Stomach smooth muscle (tissue), 2 donors: ENCODE measurements around the gene HIBCH.

ENCODE experiments used
- H3K27ac ChIP-seq: one replicate; pipeline ENCODE4 v1.7.0; 2013; ENCODE audit warnings: mild to moderate bottlenecking, low read length, inconsistent platforms
- H3K27me3 ChIP-seq, 2 donors: one replicate each; pipeline ENCODE4 v1.7.0; 2013; ENCODE audit warnings: low read length in 2 of 2; ENCODE audit not compliant: insufficient read depth in 2 of 2, control insufficient read depth in 1 of 2
- H3K36me3 ChIP-seq, 2 donors: one replicate each; pipeline ENCODE4 v1.7.0; 2013; ENCODE audit warnings: low read length in 2 of 2; ENCODE audit not compliant: control insufficient read depth in 2 of 2, insufficient read depth in 2 of 2
- H3K4me1 ChIP-seq: one replicate; pipeline ENCODE4 v1.7.0; 2013; ENCODE audit warnings: low read length; ENCODE audit not compliant: control insufficient read depth, insufficient read depth
- H3K4me3 ChIP-seq, 2 donors: one replicate each; pipeline ENCODE4 v1.7.0; 2013; ENCODE audit warnings: low read length in 2 of 2
- H3K9ac ChIP-seq, 2 donors: one replicate each; pipeline ENCODE4 v1.7.0; 2013; ENCODE audit warnings: low read length in 2 of 2, mild to moderate bottlenecking in 1 of 2
- H3K9me3 ChIP-seq, 2 donors: one replicate each; pipeline ENCODE4 v1.7.0; 2013; ENCODE audit warnings: low read length in 2 of 2; ENCODE audit not compliant: control insufficient read depth in 2 of 2
- donor health status: healthy.
- donor health status: Pancreatic carcinoma.

HIBCH gene

DNA sequence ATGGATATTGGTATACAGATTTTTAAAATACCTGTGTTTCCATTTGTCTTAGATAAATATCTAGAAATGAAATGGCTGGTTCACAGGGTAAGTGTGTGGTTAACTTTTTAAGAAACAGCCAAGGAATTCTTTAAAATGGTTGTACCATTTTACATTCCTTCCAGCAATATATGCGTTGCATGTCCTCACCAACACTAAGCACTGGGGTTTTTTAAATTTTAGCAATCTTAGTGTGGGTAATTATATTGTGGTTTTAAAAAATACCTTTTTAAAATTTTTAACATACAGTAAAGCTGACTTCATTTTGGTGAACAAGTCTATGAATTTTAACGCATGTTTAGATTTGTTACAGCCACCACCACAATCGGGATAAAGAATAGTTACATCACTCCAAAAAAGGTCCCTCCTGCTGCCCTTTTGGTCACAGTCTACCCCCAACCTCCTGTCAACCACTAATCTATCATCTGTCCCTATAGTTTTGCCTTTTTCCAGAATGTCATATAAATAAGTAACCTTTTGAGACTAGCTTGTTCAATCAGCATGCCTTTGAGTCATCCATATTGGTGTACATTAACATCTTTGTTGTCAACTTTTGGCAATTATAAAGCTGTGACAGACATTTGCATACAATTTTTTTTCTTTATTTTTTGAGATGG is 129.0 kb downstream of the HIBCH start:
- H3K9ac ChIP-seq, result no peak overlapping the region
- no peak overlapping the region for H3K27ac ChIP-seq
- H3K9me3 ChIP-seq, result no peaks in the 10 kb centered on the region
- no peak overlapping the region for H3K4me3 ChIP-seq
- H3K4me1 ChIP-seq, result no peaks in the 10 kb centered on the region
- H3K36me3 ChIP-seq, result no peaks in the 10 kb centered on the region
- H3K27me3 ChIP-seq, result no peaks in the 10 kb centered on the region

DNA sequence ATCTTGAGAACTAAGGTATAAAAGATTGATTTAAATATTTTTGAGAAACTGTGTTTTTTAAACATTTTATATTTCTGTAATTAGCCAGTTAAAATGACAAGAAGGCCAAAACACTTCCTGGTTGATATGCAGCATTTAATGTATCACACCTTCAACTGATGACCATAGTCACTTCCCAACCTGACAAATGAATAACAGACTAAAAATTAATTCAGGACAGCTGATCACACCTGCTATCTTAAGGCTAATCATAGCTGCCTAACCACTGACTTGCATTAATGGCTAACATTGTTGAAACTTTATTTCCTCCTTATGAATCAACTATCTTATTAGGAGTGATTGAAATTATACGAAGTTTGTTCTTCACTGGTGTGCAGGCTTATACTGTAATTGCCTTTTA is 131.3 kb downstream of the HIBCH start:
- Histone ChIP-seq H3K4me1 (no peaks in the 10 kb centered on the region), H3K36me3 (no peaks in the 10 kb centered on the region), H3K9ac (no peak overlapping the region), H3K27me3 (no peaks in the 10 kb centered on the region), H3K27ac (no peak overlapping the region), H3K9me3 (no peaks in the 10 kb centered on the region), H3K4me3 (no peak overlapping the region)

DNA sequence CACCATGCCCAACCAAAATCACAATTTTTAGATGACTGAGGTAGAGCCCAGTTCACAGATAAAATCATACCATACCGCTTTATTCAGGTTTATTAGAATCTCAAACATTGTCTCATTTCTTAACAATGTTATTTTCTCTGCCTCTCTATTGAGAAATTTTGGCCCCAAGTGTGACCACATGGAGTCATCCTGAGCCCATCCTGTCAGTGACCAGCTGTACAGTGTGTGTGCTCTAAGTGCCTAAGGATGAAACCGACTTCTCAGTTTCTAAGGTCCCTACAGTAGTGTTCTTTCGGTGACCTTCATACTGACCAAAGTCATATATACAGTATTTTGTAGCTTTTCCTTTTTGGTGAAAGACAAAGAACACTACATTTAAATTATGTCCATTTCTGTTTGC is 133.4 kb downstream of the HIBCH start:
- Histone ChIP-seq H3K27me3 (no peaks in the 10 kb centered on the region), H3K9ac (no peak overlapping the region), H3K36me3 (no peaks in the 10 kb centered on the region), H3K9me3 (no peaks in the 10 kb centered on the region), H3K27ac (no peak overlapping the region), H3K4me1 (peaks cover under 1% of the 10 kb centered on the region), H3K4me3 (no peak overlapping the region)

DNA sequence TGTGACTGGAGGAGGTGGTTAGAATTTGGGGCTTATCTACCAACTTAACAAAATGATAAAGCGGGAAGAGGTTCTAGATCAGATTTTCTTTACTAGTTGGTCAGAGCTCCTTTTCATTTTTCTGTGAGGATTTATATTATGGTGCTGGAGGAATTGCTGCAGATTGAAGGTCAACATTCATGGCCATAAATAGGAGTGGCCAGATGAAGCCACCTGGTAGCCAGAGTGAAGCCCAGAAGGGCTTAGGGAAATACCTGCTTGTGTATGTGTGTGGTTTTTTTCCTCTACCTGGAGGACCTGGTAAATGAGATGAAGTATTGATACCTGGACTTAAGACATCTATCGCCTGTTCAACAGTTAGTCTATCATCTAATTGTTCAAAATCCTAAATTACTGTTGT is 134.2 kb downstream of the HIBCH start:
- Histone ChIP-seq H3K4me3 (no peak overlapping the region), H3K9ac (no peak overlapping the region), H3K4me1 (peaks cover 4% of the 10 kb centered on the region), H3K27ac (no peak overlapping the region), H3K36me3 (no peaks in the 10 kb centered on the region), H3K27me3 (no peaks in the 10 kb centered on the region), H3K9me3 (no peaks in the 10 kb centered on the region)

DNA sequence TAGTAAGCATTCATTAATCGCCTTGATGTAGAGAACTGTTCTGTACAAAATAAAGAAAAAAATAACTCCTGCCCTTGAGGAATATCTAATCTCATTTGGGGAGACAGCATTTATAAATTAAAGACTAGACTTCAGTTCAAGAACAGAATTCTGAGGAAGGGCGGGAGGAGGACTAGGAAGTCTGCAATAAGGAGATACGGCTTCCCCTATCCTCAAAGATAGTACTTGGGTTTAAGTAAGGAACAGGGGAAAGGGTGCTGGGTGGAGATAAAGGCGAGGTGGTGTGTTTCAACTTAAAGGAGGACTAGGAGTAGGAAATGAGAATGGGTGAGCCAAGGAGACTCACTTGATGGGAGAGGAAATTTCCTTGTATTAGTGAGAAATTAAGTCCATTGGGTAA is 135.2 kb downstream of the HIBCH start:
- Histone ChIP-seq H3K27ac (no peak overlapping the region), H3K4me3 (no peak overlapping the region), H3K9me3 (no peaks in the 10 kb centered on the region)

DNA sequence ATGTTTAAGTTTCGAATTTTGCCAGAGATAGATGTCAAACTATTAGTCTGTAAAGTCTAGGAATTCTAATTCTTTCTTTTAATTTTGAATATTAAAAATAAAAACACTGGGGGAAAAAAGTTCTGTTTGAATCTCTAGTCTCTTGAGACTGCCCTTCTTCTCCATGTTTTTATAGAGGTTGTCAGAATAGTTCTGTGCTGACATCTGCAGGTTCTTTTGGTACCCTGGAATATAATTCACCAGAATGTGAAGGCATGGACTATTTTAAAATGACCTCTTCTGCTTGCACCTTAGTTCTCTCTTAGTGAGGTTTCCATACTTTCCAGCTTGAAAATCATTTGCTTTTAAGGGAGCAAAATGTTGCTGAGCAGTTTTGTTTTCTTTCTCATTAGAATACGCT is 136.1 kb downstream of the HIBCH start:
- H3K9ac ChIP-seq, result no peak overlapping the region
- H3K4me1 ChIP-seq, result peaks cover 4% of the 10 kb centered on the region
- H3K4me3 ChIP-seq, result no peak overlapping the region
- H3K27ac ChIP-seq, result no peak overlapping the region
- H3K9me3 ChIP-seq, result no peaks in the 10 kb centered on the region
- no peaks in the 10 kb centered on the region for H3K27me3 ChIP-seq
- H3K36me3 ChIP-seq, result no peaks in the 10 kb centered on the region

More for the DNA sequence above, 135.2 kb downstream of the HIBCH start:
- H3K27me3 ChIP-seq, result no peaks in the 10 kb centered on the region
- no peaks in the 10 kb centered on the region for H3K36me3 ChIP-seq
- no peak overlapping the region for H3K9ac ChIP-seq
- H3K4me1 ChIP-seq, result peaks cover 4% of the 10 kb centered on the region

DNA sequence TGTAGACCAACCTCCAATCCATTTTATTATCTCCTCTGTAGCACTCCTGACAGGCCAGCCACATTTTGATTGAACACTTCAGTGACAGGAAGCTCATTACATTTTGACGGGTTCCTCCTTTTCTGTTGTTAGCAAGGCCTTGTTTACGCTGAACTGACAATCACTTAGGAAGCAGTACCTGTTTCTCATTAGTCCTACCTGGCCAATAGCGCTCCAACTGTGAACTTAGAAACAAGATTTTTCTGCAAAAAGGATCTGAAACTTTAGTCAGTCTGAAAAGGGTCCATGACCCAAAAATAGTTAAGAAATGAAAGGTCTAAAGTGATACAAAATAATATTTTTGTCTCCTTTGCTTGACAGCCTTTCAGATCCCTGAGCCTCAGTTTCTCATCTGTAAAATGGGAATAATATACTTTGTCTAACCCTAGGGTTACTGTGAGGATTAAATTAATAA is 137.5 kb downstream of the HIBCH start:
- Histone ChIP-seq H3K4me1 (peaks cover 4% of the 10 kb centered on the region), H3K9ac (no peak overlapping the region), H3K27ac (no peak overlapping the region), H3K27me3 (no peaks in the 10 kb centered on the region), H3K9me3 (no peaks in the 10 kb centered on the region), H3K36me3 (no peaks in the 10 kb centered on the region), H3K4me3 (no peak overlapping the region)

DNA sequence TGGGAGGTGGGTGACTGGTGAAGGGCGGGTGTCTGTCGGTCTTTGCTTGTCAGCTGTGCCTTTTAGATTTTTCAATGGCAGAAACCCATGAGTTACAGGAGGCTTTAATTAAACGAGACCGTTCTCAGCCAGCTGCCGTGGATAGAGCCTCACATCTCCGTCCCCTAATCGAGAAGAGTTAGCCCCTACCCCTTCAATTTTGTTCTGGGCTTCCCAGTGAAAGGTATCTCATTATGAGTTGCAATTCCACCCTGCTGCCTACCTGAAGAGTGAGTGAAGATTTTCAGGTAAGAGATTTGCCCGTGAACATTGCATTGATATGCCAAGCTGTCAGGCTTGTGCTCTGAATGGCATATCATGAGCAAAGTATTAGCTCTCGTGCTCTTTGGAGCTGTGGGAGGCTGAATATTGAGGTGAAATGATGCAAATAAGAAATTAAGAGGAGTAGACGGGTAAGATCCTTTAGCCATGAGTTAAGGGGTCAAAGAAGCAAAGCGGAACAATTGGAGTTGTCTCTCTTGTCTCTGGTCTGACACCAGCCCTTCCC is 138.4 kb downstream of the HIBCH start:
- Histone ChIP-seq H3K27me3 (no peaks in the 10 kb centered on the region), H3K27ac (peak overlapping the region; percentile 42), H3K9ac (peak overlapping the region; percentile 13 to 64), H3K36me3 (no peaks in the 10 kb centered on the region), H3K9me3 (no peaks in the 10 kb centered on the region), H3K4me3 (peak overlapping the region; percentile 68 to 76), H3K4me1 (peaks cover 4% of the 10 kb centered on the region)

DNA sequence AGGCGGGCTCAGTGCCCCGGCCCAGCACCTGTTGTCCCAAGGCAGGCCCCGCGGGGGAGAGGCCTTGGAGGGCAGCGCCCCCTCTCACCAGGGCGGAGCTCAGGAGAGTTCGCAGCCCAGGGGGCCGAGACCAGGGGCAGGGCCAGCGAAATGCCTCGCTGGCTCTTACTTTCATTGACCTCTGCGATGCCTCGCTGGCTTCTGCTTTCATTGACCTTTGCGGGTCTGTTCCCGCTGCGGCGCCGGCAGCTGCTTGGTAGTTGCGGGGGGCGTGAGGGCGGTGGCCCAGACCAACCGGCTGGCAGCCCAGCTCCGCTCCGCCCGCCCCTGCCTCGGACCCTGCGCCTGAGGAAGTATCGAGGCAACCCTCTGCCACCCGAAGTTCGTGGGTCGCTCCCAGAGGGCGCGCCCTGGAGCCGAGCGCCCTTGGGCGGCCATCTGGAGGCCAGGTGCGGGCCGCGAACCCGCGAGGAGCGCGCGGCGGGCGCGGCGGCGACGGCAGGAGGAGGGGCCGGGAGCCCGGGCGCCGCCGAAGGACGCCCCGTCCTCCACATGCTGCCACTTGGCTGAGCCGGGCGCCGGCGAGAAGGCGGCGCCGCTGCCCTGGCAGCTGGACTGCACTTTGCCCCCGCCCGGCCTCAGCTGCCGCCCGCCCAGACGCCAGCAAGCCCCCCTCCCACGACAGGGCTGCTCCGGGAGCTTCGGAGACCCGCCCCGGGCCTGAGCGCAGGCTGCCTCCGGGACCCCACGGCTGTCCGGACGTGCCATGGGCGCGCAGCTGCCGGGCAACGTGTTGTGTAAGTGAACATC is 139.1 kb downstream of the HIBCH start:
- H3K9ac ChIP-seq, result peak overlapping the region; percentile 51 to 64
- H3K36me3 ChIP-seq, result no peaks in the 10 kb centered on the region
- H3K4me1 ChIP-seq, result peaks cover 4% of the 10 kb centered on the region
- peak overlapping the region; percentile 68 to 76 for H3K4me3 ChIP-seq
- no peaks in the 10 kb centered on the region for H3K9me3 ChIP-seq
- H3K27me3 ChIP-seq, result no peaks in the 10 kb centered on the region
- H3K27ac ChIP-seq, result peak overlapping the region; percentile 42

DNA sequence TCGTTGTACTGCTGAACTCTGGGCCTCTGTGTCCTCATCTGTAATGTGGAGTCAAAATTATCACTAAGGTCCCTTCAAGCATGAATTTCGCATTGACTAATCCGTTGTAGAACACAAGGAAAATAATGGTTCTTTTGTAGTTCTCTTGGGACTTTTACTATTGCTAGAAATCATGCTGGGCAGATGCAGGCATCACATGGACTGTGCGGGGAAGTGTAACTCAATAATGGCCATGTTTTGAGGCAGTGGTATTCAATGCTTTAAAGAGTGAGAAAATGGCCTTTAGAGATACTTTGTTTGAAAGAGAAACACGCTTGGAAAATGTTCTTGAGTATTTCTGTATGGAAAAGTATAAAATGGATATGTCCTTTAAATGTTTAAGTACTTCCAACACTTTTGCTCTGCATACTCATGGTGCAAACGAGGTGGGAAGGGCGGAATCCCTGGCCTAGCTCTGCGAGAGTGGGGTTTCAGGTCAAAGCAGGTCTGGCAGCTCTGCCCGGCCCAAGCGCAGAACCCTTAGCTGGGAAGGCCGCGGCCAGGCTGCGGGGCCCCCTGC is 139.8 kb downstream of the HIBCH start:
- Histone ChIP-seq H3K4me3 (peak overlapping the region; percentile 68 to 76), H3K27ac (no peak overlapping the region), H3K27me3 (no peaks in the 10 kb centered on the region), H3K4me1 (peaks cover 4% of the 10 kb centered on the region), H3K9me3 (no peaks in the 10 kb centered on the region), H3K9ac (peak overlapping the region; percentile 51 to 64), H3K36me3 (no peaks in the 10 kb centered on the region)
